ENCODE data around the gene WASF3. TPM values are rescaled to one million over a fixed set of nuclear protein-coding genes. Genes with fewer than 3 reads are reported as not detected.
"Not testable (repeated sequence)": the region's sequence is repeated elsewhere in the genome, so short reads cannot be mapped to it uniquely, and the experiment has no call there.

WASF3 gene
- total and polyA plus RNA-seq, 2 of the 13 experiments (the other 11 are each of a cell fraction or from before 2014, with no cell fraction given), result 10.4 to 17.2 TPM

- TF ChIP-seq ZXDC (CRISPR knock-in tag; IDR thresholded peaks at IDR 0.05) (no peak), ZNF337 (CRISPR knock-in tag; IDR thresholded peaks at IDR 0.05; ENCODE audit: borderline replicate concordance, low read depth) (no peak), STAG1 (CRISPR knock-in tag; IDR thresholded peaks at IDR 0.05) (peak; percentile 32)
- TF ChIP-seq, protein P1, sequence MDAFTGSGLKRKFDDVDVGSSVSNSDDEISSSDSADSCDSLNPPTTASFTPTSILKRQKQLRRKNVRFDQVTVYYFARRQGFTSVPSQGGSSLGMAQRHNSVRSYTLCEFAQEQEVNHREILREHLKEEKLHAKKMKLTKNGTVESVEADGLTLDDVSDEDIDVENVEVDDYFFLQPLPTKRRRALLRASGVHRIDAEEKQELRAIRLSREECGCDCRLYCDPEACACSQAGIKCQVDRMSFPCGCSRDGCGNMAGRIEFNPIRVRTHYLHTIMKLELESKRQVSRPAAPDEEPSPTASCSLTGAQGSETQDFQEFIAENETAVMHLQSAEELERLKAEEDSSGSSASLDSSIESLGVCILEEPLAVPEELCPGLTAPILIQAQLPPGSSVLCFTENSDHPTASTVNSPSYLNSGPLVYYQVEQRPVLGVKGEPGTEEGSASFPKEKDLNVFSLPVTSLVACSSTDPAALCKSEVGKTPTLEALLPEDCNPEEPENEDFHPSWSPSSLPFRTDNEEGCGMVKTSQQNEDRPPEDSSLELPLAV (CRISPR knock-in tag; conservative IDR thresholded peaks at IDR 0.05; ENCODE audit: low read depth), result no peak
These were observed 71.9 kb downstream of the WASF3 start (continued) for GRCh38 chr13:26629260-26629825.

GRCh38 chr13:26635634-26636033 is 78.2 kb downstream of the WASF3 start:
- Histone ChIP-seq H3K27ac (ENCODE audit: extremely low read length, insufficient read depth, low read length) (peak overlapping the region; percentile 19), H3K4me1 (ENCODE audit: insufficient read depth, low read length) (peaks cover 14% of the 10 kb centered on the region), H3K4me3 (replicated peaks in 1 of 3; ENCODE audit: insufficient read depth in 1 of 3, low read depth in 2 of 3, low read length in 3 of 3) (peak overlapping the region in 2 of 3 experiments; percentile 11 to 43; a peak in 2 of 6 replicates), H3K4me2 (ENCODE audit: low read depth, low read length) (peak overlapping the region; percentile 53)
- peak; percentile 46 for DNase-seq (ENCODE audit: low spot score)
- FAIRE-seq; H2AFZ ChIP-seq (ENCODE audit: low read length); H3K79me2 ChIP-seq (ENCODE audit: insufficient read depth, low read length); H3K27me3 ChIP-seq (ENCODE audit: control insufficient read depth in 1 of 2, insufficient read depth in 2 of 2, low read length in 2 of 2); H3K9ac ChIP-seq (ENCODE audit: insufficient read depth, low read depth, low read length); in situ Hi-C loops (cut with HindIII; ENCODE audit: extremely low pct_ligation_motif_present, low pct_unique_long_range_greater_than_20kb); H3K9me3 ChIP-seq (ENCODE audit: low read length); H4K20me1 ChIP-seq (ENCODE audit: insufficient read depth, low read length); H3K36me3 ChIP-seq (replicated peaks in 1 of 2; ENCODE audit: control insufficient read depth in 1 of 2, insufficient read depth in 2 of 2, low read length in 2 of 2); intact Hi-C loops (cut with micrococcal nuclease; ENCODE audit: unreplicated experiment); CTCF ChIA-PET (ENCODE audit: low intra/inter-chr PET ratio, low total read pairs); BruUV-seq (replicated peaks); TF ChIP-seq SOX6, FOXA1 (IDR thresholded peaks at IDR 0.05): not testable (repeated sequence)
- POLR2A ChIA-PET, result interaction anchor here (1.0 to 1.6 kb wide), 3 partner anchors 13 to 77 kb away, joined by 3 to 10 read pairs (median 5); partner anchors contain the start of gene WASF3
- peak; percentile 54; the same call in 1 of the 3 replicates for ATAC-seq
- WGBS (ENCODE audit: low lambda C conversion rate), result 7% methylated on average over 6 of the region's 6 CpGs
- TF ChIP-seq HDAC2 (CRISPR knock-in tag; IDR thresholded peaks at IDR 0.05) (0 out of 2 replicates have a peak, but pooled peaks have one; percentile 20), SP5 (CRISPR knock-in tag; IDR thresholded peaks at IDR 0.05; ENCODE audit: borderline replicate concordance, low read depth) (0 out of 2 replicates have a peak, but pooled peaks have one; percentile 9), TBX2 (CRISPR knock-in tag; IDR thresholded peaks at IDR 0.05; ENCODE audit: borderline replicate concordance) (0 out of 2 replicates have a peak, but pooled peaks have one; percentile 20), GABPB1 (CRISPR knock-in tag; IDR thresholded peaks at IDR 0.05) (0 out of 2 replicates have a peak, but pooled peaks have one; percentile 11), ZNF292 (CRISPR knock-in tag; IDR thresholded peaks at IDR 0.05; ENCODE audit: borderline replicate concordance, low read depth) (peak; percentile 52; the same call in 1 of the 2 replicates), CEBPG (CRISPR knock-in tag; IDR thresholded peaks at IDR 0.05) (peak; percentile 44), SALL1 (CRISPR knock-in tag; IDR thresholded peaks at IDR 0.05) (0 out of 2 replicates have a peak, but pooled peaks have one; percentile 15), SOX6 (CRISPR knock-in tag; IDR thresholded peaks at IDR 0.05) (0 out of 2 replicates have a peak, but pooled peaks have one; percentile 20), ETV5 (CRISPR knock-in tag; IDR thresholded peaks at IDR 0.05; ENCODE audit: borderline replicate concordance) (peak; percentile 35; the same call in 1 of the 2 replicates), SAP130 (CRISPR knock-in tag; IDR thresholded peaks at IDR 0.05; ENCODE audit: low read depth) (peak; percentile 27; the same call in 1 of the 2 replicates), ZNF12 (CRISPR knock-in tag; IDR thresholded peaks at IDR 0.05) (0 out of 2 replicates have a peak, but pooled peaks have one; percentile 40), FOXA1 (CRISPR knock-in tag; IDR thresholded peaks at IDR 0.05) (peak; percentile 19; the same call in 1 of the 2 replicates)

Data from HepG2 (cell line).